CD1c-positive myeloid dendritic cell (primary cell): Measurements from ENCODE around the gene ATP1B3.
"Not testable (repeated sequence)": the region's sequence is repeated elsewhere in the genome, so short reads cannot be mapped to it uniquely, and the experiment has no call there.

Experiments used
- DNase-seq: peaks from one replicate; pipeline ENCODE4 v3.0.0-alpha.2; 2016; ENCODE audit errors: extremely low spot score

The ATP1B3 gene

GRCh38 chr3:141876381-141876890 is at the start of gene ATP1B3:
Gene ATP1B3 (plus strand): TSS chr3:141876643. CDS start chr3:141876802, 159 bp downstream.
- DNase-seq = peak; percentile 95

DNA sequence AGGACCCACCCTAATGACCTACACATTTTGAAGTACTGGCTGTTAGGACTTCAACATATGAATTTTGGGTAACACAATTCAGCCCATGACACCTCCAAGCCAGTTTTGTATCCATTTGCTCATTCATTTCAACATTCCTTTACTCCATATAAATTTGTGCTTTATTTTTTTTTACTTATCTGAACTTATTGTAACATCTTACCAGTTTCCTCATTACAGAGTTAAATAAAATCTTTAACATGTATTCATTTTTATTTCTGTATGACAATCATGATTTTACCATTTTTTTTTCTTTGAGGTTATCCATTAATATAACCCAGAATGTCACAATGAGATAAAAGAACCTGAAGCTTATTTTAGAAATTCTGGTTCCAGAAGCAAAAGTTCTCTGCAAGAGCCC is 48.0 kb upstream of the ATP1B3 start:
- DNase-seq = no peak

DNA sequence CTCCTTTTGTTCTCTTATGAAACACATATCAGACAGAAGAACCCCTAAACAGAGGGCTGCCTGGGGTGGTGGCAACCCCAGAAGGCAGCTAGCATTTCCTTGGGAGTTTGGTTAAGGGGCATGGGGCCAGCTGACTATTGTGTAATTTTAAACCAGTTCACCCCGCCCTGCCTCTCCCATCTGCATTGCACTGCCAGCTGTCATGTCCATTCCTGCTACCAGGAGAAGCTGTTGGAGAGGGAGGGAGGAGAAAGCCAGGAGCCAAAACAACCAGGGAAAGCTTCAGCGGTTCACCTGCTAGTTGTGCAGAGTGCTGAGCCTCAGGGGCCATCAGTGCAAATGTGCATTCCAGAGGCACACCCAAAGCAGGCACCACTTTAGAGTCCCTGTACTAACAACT is 47.6 kb upstream of the ATP1B3 start:
- no peak for DNase-seq

- DNase-seq = no peak
Observed at GRCh38 chr3:141830508-141830907, 45.9 kb upstream of the ATP1B3 start.

DNA sequence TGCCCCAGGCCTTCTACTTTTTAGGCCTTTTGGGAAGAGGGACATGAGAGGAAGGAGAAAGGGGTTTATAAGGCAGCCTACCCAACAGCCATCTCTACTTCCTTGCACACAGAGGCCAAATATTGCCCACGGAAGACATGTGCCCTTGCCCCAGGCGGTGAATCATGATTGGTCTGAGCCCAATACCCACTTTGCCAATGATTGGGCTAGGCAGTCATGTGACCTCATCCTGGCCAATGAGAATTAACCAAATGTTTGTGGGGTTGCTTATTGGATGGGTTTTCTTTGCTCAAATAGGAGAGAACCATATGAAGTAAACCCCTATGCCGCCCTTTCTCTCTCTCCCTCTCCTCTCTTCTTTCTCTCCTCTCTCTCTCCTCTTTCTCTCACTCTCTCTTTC is 42.2 kb upstream of the ATP1B3 start:
- DNase-seq = no peak

DNA sequence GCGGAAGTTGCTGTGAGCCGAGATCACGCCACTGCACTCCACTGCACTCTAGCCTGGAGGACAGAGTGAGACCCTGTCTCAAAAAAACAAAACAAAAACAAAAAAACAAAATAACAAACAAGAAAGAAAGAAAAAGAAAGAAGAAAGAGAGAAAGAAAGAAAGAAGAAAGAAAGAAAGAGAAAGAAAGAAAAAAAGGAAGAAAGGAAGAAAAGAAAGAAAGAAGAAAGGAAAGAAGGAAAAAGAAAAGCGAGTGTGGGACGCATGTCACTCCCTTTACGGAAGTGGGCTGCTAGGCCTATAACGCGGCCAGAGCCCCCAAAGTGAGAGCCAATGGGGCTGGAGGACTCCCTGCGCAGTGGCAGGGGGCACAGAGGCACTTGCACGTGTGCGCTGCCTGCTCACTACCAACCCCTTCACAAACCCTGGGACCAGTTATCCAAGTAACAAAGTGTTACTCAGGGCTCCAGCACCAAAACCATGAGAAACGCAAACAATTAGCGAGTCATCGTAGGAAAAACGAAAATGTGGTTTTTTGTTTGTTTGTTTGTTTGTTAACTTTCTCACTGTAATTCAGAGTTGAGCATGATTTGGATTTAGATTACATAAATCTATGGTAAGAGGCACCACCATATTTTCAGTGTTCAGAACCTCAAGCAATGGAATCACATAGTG is 40.8 kb upstream of the ATP1B3 start:
- DNase-seq = no peak

DNA sequence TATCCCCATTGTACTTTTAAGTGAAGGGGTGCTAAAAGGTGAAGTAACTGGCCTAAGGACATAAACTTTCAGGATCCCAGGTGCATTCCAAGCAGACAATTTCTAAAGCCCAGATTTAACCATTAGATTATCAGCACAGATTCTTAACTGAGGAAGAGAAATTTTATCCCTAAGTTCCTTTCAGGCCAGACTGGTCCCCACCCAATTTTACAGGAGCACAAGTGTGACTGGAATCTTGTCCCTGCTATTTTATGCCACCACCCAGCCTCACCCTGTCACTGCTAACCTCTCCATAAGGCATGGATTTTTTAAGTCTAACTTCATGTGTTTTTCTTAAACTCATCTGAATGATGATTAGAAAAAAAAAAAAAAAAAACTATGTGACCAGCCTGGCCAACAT is 37.1 kb upstream of the ATP1B3 start:
- no peak for DNase-seq

GRCh38 chr3:141840737-141841544 is 35.5 kb upstream of the ATP1B3 start:
- DNase-seq = no peak

DNA sequence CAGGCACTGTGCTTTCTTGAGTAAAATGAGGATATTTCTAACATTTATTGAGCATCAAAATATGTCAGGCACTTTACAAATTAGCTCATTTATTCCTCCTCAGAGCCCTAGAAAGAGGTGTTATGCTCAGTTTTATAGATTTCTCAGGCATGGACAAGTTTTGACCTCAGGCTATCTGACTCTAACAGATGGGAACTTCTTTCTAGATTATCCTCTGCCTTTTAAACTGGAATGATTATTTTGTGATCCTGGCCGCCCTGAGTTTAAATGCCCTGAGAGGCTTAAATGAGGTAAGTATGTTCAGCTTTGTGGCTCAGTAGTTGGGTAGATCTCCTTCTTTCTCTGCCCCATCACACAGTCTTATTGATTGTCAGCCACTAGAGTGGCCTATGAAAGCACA is 32.3 kb upstream of the ATP1B3 start:
- DNase-seq = no peak

DNA sequence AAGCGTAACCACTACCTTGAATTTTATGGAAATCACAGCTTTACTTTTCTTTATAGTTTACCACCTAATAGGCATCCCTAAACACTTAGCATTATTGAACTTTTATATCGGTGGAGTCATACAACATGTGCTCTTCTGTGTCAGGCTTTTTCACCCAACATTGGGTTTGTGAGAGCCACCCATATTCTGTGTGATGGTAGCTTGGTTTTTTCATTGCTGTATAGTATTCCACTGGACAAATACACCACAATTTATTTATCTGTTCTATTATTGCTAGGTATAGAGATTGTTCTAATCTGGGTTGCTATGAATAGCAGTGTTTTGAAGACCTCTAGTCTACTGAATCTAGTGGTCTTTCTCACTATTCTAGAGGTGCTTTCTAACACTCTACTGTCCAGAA is 31.6 kb upstream of the ATP1B3 start:
- no peak for DNase-seq

DNA sequence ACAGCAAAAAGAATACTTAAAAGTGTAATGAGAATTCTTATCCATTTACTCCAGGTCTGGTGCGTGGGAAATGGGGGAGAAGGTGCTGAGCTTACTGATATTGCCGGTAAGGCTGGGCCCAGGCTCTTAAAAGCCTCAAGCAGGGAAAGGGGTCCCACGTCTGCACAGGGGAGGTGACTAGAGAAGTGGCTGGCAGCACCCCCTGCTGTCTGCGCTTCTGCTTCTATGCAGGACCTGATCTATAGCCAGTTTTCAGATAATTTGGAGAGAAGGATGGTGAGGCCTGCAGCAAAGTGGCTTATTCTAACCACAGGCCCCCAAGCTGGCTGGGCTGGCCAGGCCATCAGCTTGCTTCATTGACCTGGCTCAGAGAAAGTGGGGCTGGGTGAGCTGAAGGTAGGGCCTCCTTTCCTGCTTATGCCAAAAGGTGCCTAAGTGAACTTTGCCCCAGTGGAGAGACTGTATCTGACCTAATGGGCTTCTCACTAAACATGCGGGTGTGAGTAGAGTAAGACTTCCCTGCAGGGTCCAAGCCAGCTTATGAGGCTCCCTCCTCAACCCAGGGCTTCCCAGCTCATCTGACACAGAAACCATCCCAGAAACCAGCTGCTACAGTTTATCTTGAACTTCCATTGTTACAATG is 30.9 kb upstream of the ATP1B3 start:
- DNase-seq = no peak

DNA sequence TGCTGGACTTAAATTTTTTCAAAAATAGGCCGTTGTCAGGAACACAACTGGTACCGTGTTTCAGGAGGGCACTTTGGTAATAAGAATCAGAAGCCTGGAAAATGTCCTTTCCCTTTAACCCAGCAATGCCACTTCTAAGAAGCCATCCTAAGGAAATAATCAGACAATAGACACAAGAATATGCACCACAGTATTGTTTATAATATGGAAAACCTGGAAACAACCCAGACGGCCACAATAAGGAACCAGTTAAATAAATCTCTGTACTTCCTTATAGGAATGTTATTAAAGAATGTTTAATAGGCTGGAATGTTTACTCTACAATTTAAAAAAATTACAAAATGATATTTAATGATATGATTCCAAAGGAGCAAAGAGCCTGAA is 30.4 kb upstream of the ATP1B3 start:
- DNase-seq = no peak

DNA sequence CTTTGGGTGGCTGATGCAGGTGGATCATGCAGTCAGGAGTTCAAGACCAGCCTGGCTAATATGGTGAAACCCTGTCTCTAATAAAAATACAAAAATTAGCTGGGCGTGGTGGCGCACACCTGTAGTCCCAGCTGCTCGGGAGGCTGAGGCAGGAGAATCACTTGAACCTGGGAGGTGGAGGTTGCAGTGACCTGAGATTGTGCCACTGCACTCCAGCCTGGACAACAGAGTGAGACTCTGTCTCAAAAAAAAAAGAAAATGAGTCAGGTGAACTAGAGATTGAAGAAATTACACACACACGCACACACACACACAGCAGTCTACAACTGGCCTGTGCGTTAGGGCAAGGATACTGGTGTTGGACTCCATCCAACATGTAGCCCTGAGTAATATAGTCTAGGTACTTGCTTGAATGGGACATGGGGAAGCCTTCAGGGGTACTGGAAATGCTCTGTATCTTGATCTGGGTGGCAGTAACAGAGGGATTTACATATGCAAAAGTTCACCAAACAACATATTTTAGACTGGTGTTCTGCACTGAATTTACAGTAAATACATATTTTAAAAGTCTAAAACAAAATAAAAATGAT is 28.2 kb upstream of the ATP1B3 start:
- not testable (repeated sequence) for DNase-seq

DNA sequence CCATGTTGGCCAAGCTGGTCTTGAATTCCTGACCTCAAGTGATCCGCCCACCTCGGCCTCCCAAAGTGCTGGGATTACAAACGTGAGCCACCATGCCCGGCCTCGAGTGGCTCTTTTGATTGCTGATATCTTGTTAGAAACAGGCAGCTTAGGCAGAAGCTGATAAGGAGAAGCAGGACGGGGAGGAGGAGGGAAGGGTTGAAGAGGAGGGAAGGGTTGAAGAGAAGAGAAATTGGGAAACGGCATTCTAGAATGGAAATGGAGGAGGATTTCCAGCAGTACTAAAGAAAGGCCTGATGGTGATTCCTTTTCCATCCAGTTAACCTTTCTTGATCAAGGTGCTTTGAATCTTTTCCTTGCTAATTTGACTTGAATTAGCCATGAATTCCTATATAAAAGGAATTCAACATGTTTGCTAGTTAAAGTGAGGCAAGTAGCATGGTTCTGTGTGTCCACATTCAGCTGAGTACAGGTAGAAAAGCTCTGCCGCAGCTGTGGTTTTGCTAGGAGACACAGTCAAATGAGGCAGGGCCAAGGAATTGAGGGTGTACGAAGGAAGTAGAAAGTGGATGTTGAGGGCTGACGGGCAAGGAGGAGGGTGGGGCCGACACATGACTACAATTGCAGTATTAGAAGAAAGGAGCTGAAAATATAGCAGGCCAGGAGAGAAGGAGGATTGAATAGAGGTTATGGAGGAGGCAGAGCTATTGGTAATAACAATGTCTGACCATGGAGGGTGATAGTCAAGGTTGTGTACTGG is 27.2 kb upstream of the ATP1B3 start:
- peak; percentile 41 for DNase-seq

GRCh38 chr3:141851411-141851810 is 25.0 kb upstream of the ATP1B3 start:
- DNase-seq = peak; percentile 64

DNA sequence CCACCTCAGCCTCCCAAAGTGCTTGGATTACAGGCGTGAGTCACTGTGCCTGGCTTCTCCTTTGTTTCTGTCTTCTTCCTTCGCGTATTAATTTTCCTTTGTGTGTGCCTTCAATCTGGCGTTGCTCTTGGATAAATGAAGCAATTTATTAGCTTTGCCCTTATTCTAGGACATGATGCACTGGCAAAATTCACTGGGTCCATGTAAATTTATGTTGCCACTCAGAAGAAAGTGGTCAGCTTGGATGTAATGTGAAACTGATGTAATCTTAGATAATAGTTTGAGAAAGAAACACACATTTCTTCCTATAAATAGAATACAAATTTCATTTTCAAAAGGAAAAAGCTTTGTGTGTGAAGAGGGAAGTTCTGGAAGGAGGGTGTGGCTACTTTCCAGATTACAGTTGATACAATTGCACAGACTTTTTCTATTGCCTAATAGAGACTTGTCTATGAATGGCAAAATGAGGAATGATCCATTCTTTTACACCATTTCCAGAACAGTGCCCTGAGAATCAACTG is 23.3 kb upstream of the ATP1B3 start:
- peak; percentile 83 for DNase-seq

- no peak for DNase-seq
Observed at GRCh38 chr3:141853629-141854168, 22.7 kb upstream of the ATP1B3 start.

DNA sequence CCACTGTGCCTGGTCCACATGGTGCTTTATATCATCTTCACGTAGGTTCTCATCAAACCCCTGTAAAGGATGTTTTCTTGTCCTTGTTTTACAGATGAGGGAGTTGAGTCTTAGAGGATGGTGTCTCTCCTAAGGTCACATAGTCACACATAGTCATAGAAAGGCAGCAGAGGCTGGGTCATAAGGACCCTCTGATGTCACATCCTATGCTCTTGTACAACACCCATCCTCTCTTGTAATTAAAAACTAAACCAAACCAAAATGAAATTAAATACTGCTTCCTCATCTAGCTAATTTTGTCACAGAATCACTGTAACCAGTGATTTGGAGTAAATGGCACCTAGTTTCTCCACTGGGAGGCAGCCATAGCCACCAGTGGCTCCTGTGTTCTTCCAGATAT is 21.8 kb upstream of the ATP1B3 start:
- peak; percentile 7 for DNase-seq

- DNase-seq = no peak
Observed at GRCh38 chr3:141858312-141858711, 18.1 kb upstream of the ATP1B3 start.

DNA sequence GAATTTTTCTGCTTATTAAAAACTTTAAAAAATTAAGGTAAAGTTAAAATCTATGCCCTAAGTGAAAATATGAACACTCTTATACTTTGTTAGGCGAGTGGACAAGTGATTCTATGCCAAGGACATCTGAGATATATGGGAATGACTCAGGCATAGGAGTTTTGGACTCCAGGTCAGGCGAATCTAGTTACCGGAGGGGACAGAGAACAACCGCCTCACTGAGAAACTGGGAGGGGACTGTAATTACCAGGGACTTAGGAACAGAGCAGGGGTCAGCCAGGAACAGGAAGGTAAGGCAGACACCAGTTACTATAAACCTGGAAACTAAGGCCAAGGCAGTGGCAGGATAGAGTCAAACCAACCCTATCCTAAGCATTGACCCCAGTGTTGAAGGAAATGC is 16.8 kb upstream of the ATP1B3 start:
- no peak for DNase-seq

GRCh38 chr3:141860086-141860669 is 16.3 kb upstream of the ATP1B3 start:
- no peak for DNase-seq
